ENCODE measurements around the gene OXLD1. TPM values are rescaled to one million over a fixed set of nuclear protein-coding genes. Genes with fewer than 3 reads are reported as not detected.

OXLD1 gene
- total RNA-seq, 1 experiment from 2014 or later, result 42.8 TPM

DNA sequence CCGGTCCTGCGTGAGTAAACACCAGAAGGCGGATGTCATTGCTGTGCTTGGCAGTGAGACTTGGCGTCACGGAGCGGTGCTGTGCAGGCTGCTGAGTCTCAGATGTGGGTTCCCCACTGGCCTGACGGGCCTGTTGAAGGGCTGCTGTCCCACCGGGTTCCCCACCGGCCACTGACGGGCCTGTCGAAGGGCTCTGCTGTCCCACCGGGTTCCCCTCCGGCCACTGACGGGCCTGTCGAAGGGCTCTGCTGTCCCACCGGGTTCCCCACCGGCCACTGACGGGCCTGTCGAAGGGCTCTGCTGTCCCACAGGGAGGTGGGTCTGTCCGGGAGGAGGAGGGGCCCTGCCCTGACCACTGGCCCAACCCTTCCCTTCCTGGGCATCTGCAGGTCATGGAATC lies 20.2 kb upstream of the OXLD1 start:
- POLR2A ChIA-PET, result no interaction called here
- in situ Hi-C loops (cut with HindIII; ENCODE audit: low pct_unique_long_range_greater_than_20kb, low sequenced_read_pairs), result no loop called here

DNA sequence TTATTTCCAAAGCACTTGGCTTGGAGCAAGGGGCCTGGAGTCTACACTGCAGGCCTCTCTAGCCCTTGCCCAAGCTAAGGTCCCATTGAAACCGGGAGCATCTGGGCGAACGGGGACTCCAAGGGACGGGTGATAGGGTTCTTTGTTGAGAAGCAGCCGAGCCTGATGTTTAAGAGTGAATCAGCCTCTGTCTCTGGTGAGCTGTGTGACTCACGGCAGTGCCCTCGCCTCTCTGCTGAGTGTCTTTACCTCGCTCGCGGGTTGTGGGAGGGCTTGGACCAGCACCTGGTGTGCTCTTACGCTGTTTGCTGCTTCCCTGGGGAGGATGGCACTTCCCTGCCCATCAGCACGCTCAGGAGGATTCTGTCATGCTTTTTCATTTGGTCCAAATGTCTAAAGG lies 18.7 kb upstream of the OXLD1 start:
- DNase-seq (ENCODE audit: low read depth, low spot score) (no peak), ATAC-seq (no peak; the same call in 1 of the 2 replicates)
- ChIA-PET CTCF (interaction anchor here (0.7 kb wide), 1 partner anchor 72 kb away, joined by 3 read pairs; no protein-coding TSS in a partner anchor), POLR2A (no interaction called here)
- no TSS peak for BruUV-seq (replicated peaks)
- Histone ChIP-seq H3K4me1 (ENCODE audit: control insufficient read depth, insufficient read depth, low read length) (peaks cover 23% of the 10 kb centered on the region), H3K27me3 (ENCODE audit: control insufficient read depth, insufficient read depth, low read length) (no peaks in the 10 kb centered on the region), H3K9me3 (ENCODE audit: control insufficient read depth, insufficient read depth, low read depth, low read length) (no peaks in the 10 kb centered on the region), H3K4me3 (ENCODE audit: low read depth in 2 of 2, low read length in 2 of 2) (peak overlapping the region; percentile 71 to 78), H3K36me3 (ENCODE audit: control insufficient read depth, insufficient read depth, low read length) (peaks cover 22% of the 10 kb centered on the region; the same call in 1 of the 2 replicates), H3K27ac (ENCODE audit: low read length) (peak overlapping the region; percentile 96)
- intact Hi-C loops (cut with micrococcal nuclease; ENCODE audit: unreplicated experiment), result no loop called here
- in situ Hi-C loops (cut with HindIII; ENCODE audit: low pct_unique_long_range_greater_than_20kb, low sequenced_read_pairs), result no loop called here
- TF ChIP-seq TCF7L2 (IDR thresholded peaks at IDR 0.05; ENCODE audit: low read depth, low read length), result no peak
- TF ChIP-seq SIN3A (IDR thresholded peaks at IDR 0.05; ENCODE audit: borderline replicate concordance, insufficient read depth, low read depth, low read length), result 0 out of 2 replicates have a peak, but pooled peaks have one; percentile 15
- TF ChIP-seq, protein P1, sequence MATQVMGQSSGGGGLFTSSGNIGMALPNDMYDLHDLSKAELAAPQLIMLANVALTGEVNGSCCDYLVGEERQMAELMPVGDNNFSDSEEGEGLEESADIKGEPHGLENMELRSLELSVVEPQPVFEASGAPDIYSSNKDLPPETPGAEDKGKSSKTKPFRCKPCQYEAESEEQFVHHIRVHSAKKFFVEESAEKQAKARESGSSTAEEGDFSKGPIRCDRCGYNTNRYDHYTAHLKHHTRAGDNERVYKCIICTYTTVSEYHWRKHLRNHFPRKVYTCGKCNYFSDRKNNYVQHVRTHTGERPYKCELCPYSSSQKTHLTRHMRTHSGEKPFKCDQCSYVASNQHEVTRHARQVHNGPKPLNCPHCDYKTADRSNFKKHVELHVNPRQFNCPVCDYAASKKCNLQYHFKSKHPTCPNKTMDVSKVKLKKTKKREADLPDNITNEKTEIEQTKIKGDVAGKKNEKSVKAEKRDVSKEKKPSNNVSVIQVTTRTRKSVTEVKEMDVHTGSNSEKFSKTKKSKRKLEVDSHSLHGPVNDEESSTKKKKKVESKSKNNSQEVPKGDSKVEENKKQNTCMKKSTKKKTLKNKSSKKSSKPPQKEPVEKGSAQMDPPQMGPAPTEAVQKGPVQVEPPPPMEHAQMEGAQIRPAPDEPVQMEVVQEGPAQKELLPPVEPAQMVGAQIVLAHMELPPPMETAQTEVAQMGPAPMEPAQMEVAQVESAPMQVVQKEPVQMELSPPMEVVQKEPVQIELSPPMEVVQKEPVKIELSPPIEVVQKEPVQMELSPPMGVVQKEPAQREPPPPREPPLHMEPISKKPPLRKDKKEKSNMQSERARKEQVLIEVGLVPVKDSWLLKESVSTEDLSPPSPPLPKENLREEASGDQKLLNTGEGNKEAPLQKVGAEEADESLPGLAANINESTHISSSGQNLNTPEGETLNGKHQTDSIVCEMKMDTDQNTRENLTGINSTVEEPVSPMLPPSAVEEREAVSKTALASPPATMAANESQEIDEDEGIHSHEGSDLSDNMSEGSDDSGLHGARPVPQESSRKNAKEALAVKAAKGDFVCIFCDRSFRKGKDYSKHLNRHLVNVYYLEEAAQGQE (IDR thresholded peaks at IDR 0.05; ENCODE audit: insufficient read depth in 1 of 2, low read depth in 2 of 2, low read length in 1 of 2), result no peak

More for the DNA sequence above, 20.2 kb upstream of the OXLD1 start:
- CTCF ChIA-PET, result no interaction called here
- no peak for DNase-seq (ENCODE audit: low read depth, low spot score)
- H3K4me3 ChIP-seq (ENCODE audit: low read depth in 2 of 2, low read length in 2 of 2), result no peak overlapping the region
- intact Hi-C loops (cut with micrococcal nuclease; ENCODE audit: unreplicated experiment), result no loop called here
- H3K4me1 ChIP-seq (ENCODE audit: control insufficient read depth, insufficient read depth, low read length), result peaks cover 19% of the 10 kb centered on the region
- TF ChIP-seq SIN3A (IDR thresholded peaks at IDR 0.05; ENCODE audit: borderline replicate concordance, insufficient read depth, low read depth, low read length) (no peak), POLR2AphosphoS5 (IDR thresholded peaks at IDR 0.05; ENCODE audit: low read depth, low read length) (no peak), TCF7L2 (IDR thresholded peaks at IDR 0.05; ENCODE audit: low read depth, low read length) (no peak)
- TF ChIP-seq, protein P2, sequence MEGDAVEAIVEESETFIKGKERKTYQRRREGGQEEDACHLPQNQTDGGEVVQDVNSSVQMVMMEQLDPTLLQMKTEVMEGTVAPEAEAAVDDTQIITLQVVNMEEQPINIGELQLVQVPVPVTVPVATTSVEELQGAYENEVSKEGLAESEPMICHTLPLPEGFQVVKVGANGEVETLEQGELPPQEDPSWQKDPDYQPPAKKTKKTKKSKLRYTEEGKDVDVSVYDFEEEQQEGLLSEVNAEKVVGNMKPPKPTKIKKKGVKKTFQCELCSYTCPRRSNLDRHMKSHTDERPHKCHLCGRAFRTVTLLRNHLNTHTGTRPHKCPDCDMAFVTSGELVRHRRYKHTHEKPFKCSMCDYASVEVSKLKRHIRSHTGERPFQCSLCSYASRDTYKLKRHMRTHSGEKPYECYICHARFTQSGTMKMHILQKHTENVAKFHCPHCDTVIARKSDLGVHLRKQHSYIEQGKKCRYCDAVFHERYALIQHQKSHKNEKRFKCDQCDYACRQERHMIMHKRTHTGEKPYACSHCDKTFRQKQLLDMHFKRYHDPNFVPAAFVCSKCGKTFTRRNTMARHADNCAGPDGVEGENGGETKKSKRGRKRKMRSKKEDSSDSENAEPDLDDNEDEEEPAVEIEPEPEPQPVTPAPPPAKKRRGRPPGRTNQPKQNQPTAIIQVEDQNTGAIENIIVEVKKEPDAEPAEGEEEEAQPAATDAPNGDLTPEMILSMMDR (IDR thresholded peaks at IDR 0.05), result no peak
- TF ChIP-seq, protein P1 (IDR thresholded peaks at IDR 0.05; ENCODE audit: insufficient read depth in 1 of 2, low read depth in 2 of 2, low read length in 1 of 2), result no peak
- H3K27me3 ChIP-seq (ENCODE audit: control insufficient read depth, insufficient read depth, low read length), result no peaks in the 10 kb centered on the region
- no peak overlapping the region for H3K27ac ChIP-seq (ENCODE audit: low read length)
- no peak for ATAC-seq
- peaks cover 22% of the 10 kb centered on the region; the same call in 1 of the 2 replicates for H3K36me3 ChIP-seq (ENCODE audit: control insufficient read depth, insufficient read depth, low read length)
- BruUV-seq (replicated peaks), result no TSS peak
- no peaks in the 10 kb centered on the region for H3K9me3 ChIP-seq (ENCODE audit: control insufficient read depth, insufficient read depth, low read depth, low read length)

Measured in Panc1 (cell line).